Activated naive CD8-positive, alpha-beta T cell treated with anti-CD3 and anti-CD28 coated beads, Interleukin-2, amount 50 U/mL, for 16 hours (primary cell): ENCODE results near the gene BRCA1.
"Not testable (repeated sequence)": the region's sequence is repeated elsewhere in the genome, so short reads cannot be mapped to it uniquely, and the experiment has no call there.

Experiments
- DNase-seq: peaks from one replicate; pipeline ENCODE4 v3.0.0-alpha.2; 2020; ENCODE audit warnings: low read depth, low spot score

Gene BRCA1

DNA sequence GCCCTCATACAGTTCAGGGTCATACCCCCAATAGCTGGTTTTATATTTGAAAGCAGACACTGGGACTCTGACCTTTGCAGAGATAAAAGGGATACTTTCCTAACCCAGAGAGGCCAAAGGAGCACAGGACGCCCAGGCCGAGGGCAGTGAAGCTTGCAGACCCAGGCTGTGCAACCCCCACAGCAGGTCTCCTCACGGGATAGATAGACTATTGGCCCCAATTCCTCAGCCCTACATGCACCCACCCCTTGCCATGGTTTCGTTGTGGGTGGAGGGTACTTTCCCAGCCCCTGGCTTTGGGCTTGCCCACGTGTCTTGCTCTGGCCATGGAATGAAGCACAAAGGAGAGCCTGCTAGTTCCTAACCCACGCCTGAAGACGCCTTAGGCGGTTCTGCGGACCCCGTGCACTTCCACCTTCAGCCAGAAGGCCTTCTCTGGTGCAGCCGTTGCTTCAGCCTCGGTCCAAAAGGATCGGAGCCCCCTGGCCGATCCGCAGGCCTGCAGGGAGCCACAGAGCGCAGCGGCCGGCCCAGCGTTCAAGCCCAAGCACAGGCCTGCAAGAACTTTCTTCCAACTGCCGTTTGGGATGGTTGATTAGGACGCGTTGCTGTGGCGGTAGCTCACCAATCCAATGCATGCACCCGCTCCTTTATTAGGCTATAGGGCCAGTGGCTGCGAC is 9.8 kb upstream of the BRCA1 start:
- no peak for DNase-seq

- not testable (repeated sequence) for DNase-seq
Measured at GRCh38 chr17:43133439-43133838, 8.3 kb upstream of the BRCA1 start.

DNA sequence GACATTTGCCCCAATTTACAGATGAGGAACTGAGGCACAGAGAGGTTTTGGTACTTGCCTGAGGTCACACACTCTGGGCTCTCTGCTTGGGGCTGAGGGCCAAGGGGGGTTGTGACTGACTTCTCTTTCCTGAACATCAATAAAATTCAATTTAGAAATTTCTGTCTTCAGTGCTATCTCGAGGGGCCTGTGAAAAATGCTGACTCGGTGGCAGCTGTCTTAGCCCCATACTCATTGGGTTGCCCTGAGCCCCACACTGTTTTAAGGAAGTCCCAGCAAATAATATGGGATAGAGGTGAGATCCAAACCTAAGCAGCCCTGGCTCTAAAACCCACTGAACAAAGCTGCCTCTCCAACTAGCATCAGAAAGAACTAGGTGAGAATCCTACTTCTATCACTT is 7.0 kb upstream of the BRCA1 start:
- no peak for DNase-seq

DNA sequence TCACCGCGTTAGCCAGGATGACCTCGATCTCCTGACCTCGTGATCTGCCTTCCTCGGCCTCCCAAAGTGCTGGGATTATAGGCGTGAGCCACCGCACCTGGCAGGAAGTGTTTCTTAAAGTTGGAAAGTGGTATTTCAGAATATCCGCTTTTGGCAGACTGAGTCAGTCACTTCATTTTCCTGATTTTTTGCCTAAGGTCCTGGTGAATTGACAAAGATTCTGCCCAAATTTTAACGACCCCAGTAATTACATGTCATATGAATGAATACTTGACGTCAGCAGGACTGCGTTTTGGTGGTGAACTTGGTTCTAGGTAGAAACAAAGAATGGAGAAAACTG is 4.5 kb upstream of the BRCA1 start:
- no peak for DNase-seq

DNA sequence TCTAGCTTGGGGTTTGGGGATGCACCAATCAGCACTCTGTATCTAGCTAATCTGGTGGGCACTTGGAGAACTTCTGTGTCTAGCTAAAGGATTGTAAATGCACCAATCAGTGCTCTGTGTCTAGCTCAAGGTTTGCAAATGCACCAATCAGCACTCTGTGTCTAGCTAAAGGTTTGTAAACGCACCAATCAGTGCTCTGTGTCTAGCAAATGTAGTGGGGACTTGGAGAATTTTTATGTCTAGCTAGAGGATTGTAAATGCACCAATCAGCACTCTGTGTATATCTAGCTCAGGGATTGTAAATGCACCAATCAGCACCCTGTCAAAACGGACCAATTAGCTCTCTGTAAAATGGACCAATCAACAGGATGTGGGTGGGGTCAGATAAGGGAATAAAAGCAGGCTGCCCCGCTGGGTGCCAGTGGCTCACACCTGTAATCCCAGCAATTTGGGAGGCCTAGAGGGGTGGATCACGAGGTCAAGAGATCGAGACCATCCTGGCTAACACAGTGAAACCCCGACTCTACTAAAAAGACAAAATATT is 2.2 kb upstream of the BRCA1 start:
- not testable (repeated sequence) for DNase-seq

DNA sequence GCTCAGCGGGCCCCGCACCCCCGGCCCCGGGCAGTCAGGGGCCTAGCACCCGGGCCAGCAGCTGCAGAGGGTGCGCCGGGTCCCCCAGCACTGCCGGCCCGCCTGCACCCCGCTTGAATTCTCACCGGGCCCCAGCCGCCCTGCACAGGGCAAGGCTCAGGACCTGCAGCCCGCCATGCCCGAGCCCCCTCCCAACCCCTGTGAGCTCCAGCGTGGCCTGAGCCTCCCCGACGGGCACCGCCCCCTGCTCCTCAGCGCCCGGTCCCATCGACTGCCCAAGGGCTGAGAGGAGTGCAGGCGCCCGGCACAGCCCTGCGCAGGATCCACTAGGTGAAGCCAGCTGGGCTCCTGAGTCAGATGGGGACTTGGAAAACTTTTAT is 1.7 kb upstream of the BRCA1 start:
- no peak for DNase-seq

- no peak for DNase-seq
Measured at GRCh38 chr17:43125967-43126910, 1.1 kb upstream of the BRCA1 start.

GRCh38 chr17:43118679-43119615 is 6.2 kb downstream of the BRCA1 start:
- DNase-seq = no peak

- no peak for DNase-seq
Measured at GRCh38 chr17:43114151-43114552, 11.0 kb downstream of the BRCA1 start.

GRCh38 chr17:43106552-43106951 is 18.6 kb downstream of the BRCA1 start:
- DNase-seq = no peak

DNA sequence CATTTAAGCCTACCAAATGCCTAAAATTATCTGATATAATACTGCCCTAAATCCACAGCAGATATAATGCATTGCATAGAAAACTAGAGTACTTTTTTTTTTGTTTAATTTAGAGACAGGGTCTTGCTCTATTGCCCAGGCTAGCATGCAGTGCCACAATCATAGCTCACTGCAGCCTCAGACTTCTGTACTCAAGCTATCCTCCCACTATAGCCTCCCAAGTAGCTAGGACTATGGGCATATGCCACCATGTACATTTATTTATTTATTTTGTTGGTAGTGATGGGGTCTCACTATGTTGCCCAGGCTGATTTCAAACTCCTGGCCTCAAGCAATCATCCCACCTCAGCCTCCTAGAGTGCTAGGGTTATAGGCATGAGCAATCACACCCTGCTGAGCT is 20.0 kb downstream of the BRCA1 start:
- DNase-seq = no peak

DNA sequence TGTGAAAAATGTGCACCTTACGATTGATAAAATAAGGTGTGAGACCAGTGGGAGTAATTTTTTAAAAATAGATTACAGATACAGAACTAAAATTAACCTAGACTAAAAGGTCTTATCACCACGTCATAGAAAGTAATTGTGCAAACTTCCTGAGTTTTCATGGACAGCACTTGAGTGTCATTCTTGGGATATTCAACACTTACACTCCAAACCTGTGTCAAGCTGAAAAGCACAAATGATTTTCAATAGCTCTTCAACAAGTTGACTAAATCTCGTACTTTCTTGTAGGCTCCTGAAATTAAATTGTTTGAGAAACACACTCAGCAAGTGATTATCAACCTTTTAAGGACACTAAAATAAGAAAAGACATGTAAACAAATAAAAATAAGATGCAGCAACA is 20.5 kb downstream of the BRCA1 start:
- DNase-seq = no peak

- not testable (repeated sequence) for DNase-seq
Measured at GRCh38 chr17:43095364-43095763, 29.8 kb downstream of the BRCA1 start.

GRCh38 chr17:43094129-43094835 is 30.9 kb downstream of the BRCA1 start:
- DNase-seq = no peak

- DNase-seq = no peak
Measured at GRCh38 chr17:43092901-43093300, 32.3 kb downstream of the BRCA1 start.

DNA sequence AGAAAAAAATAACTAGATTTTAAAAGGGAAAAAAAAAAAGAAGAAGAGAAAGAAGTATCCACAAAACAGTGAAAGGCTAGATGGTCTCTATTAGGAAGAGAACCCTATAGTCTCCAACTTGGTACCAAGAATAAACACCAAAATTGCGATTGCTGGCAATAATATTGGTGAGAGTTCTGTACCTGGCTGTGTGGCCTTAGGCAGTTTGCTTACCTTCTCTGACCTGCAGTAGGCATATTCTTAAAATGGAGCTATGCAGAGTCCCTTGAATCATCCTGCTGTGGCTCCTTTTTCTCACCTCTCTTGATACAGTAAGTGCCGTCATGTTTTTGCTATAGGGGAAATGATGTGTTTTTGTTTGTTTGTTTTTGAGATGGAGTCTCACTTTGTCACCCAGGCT is 35.1 kb downstream of the BRCA1 start:
- DNase-seq = no peak

GRCh38 chr17:43085474-43085873 is 39.7 kb downstream of the BRCA1 start:
- no peak for DNase-seq

DNA sequence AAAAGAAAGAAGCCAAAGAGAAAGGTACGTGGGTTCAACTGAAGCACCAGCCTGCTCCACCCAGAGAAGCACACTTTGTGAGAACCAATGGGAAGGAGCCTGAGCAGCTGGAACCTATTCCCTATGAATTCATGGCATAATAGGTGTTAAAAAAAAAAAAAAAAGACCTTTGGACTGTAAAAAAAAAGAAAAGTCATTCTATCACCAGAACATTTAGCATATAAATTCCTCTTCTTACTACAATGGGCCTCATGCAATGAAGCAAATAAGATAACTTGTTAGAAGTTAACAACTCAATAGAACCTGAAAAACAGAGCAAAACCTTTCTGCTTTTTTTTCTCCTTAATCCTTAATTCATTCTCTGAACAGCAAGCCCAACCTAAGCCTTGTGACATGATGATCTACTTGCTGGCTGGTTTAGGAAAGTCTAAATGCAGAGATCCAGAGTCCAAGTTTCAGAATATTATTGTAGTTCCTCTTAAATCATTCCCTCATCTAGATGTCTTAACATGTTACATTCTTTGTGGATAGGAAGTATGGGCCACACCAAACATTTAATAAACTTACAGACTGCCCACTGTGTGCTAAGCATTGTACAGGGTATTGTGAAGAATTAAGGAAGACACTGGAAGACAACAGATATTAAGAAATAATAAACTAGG is 45.4 kb downstream of the BRCA1 start:
- DNase-seq = no peak

GRCh38 chr17:43074869-43075268 is 50.3 kb downstream of the BRCA1 start:
- DNase-seq = no peak

GRCh38 chr17:43070872-43071271 is 54.3 kb downstream of the BRCA1 start:
- DNase-seq = no peak

DNA sequence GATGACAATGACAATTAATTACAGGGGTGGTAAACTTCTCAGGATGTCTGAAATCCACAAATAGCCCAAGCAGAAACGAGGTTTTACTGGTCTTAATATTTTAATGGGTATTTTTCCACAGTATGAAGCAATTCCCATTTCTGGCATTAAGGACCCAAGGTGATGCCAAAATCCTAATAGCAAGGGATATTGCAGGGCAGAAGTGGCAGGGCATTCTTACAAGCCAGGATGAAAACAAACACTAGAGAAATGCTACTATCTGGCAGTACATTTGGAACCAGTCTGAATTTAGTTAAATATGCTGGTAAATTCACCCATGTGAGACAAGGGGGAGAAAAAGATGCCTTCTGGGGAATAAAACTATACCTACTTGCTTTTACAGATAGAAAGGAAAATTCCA is 54.9 kb downstream of the BRCA1 start:
- DNase-seq = no peak
